ENCODE data around the gene PDE4D.
"Not testable (repeated sequence)": the region's sequence is repeated elsewhere in the genome, so short reads cannot be mapped to it uniquely, and the experiment has no call there.

The PDE4D gene

GRCh38 chr5:59471463-59471862 is 422.1 kb downstream of the PDE4D start:
- Histone ChIP-seq H3K4me3 (ENCODE audit: insufficient read length, low read depth) (no peak overlapping the region), H3K27me3 (ENCODE audit: insufficient read depth, insufficient read length) (no peaks in the 10 kb centered on the region), H3K4me1 (ENCODE audit: insufficient read depth, insufficient read length) (no peaks in the 10 kb centered on the region), H3K36me3 (ENCODE audit: insufficient read depth, insufficient read length, low read length) (no peaks in the 10 kb centered on the region), H3K9ac (ENCODE audit: insufficient read length, low read depth) (no peak overlapping the region), H3K9me3 (ENCODE audit: insufficient read depth, low read length) (no peaks in the 10 kb centered on the region)
- TF ChIP-seq ZNF274 (IDR thresholded peaks at IDR 0.05; ENCODE audit: low read depth, low read length), result no peak
- no peak for TF ChIP-seq SUZ12 (IDR thresholded peaks at IDR 0.05; ENCODE audit: extremely low read depth, insufficient read depth, insufficient read length)
- TF ChIP-seq YY1 (IDR thresholded peaks at IDR 0.05; ENCODE audit: insufficient read depth, insufficient read length), result no peak
- no peak for DNase-seq (ENCODE audit: low read depth, low spot score)

GRCh38 chr5:59467969-59468368 is 425.6 kb downstream of the PDE4D start:
- H3K4me1 ChIP-seq (ENCODE audit: insufficient read depth, insufficient read length), result no peaks in the 10 kb centered on the region
- no peak overlapping the region for H3K9ac ChIP-seq (ENCODE audit: insufficient read length, low read depth)
- no peak for DNase-seq (ENCODE audit: low read depth, low spot score)
- H3K9me3 ChIP-seq (ENCODE audit: insufficient read depth, low read length), result no peaks in the 10 kb centered on the region
- H3K27me3 ChIP-seq (ENCODE audit: insufficient read depth, insufficient read length), result no peaks in the 10 kb centered on the region
- no peaks in the 10 kb centered on the region for H3K36me3 ChIP-seq (ENCODE audit: insufficient read depth, insufficient read length, low read length)
- H3K4me3 ChIP-seq (ENCODE audit: insufficient read length, low read depth), result no peak overlapping the region
- TF ChIP-seq YY1 (IDR thresholded peaks at IDR 0.05; ENCODE audit: insufficient read depth, insufficient read length), result no peak
- TF ChIP-seq ZNF274 (IDR thresholded peaks at IDR 0.05; ENCODE audit: low read depth, low read length), result no peak
- TF ChIP-seq SUZ12 (IDR thresholded peaks at IDR 0.05; ENCODE audit: extremely low read depth, insufficient read depth, insufficient read length), result no peak

GRCh38 chr5:59466271-59466670 is 427.3 kb downstream of the PDE4D start:
- Histone ChIP-seq H3K4me1 (ENCODE audit: insufficient read depth, insufficient read length) (no peaks in the 10 kb centered on the region), H3K4me3 (ENCODE audit: insufficient read length, low read depth) (no peak overlapping the region), H3K27me3 (ENCODE audit: insufficient read depth, insufficient read length) (no peaks in the 10 kb centered on the region), H3K9ac (ENCODE audit: insufficient read length, low read depth) (no peak overlapping the region), H3K36me3 (ENCODE audit: insufficient read depth, insufficient read length, low read length) (no peaks in the 10 kb centered on the region), H3K9me3 (ENCODE audit: insufficient read depth, low read length) (no peaks in the 10 kb centered on the region)
- TF ChIP-seq YY1 (IDR thresholded peaks at IDR 0.05; ENCODE audit: insufficient read depth, insufficient read length), result no peak
- no peak for TF ChIP-seq ZNF274 (IDR thresholded peaks at IDR 0.05; ENCODE audit: low read depth, low read length)
- no peak for TF ChIP-seq SUZ12 (IDR thresholded peaks at IDR 0.05; ENCODE audit: extremely low read depth, insufficient read depth, insufficient read length)
- DNase-seq (ENCODE audit: low read depth, low spot score), result peak; percentile 9

- Histone ChIP-seq H3K4me3 (ENCODE audit: insufficient read length, low read depth) (no peak overlapping the region), H3K27me3 (ENCODE audit: insufficient read depth, insufficient read length) (no peaks in the 10 kb centered on the region), H3K9me3 (ENCODE audit: insufficient read depth, low read length) (no peaks in the 10 kb centered on the region), H3K36me3 (ENCODE audit: insufficient read depth, insufficient read length, low read length) (no peaks in the 10 kb centered on the region), H3K4me1 (ENCODE audit: insufficient read depth, insufficient read length) (no peaks in the 10 kb centered on the region), H3K9ac (ENCODE audit: insufficient read length, low read depth) (no peak overlapping the region)
- TF ChIP-seq SUZ12 (IDR thresholded peaks at IDR 0.05; ENCODE audit: extremely low read depth, insufficient read depth, insufficient read length) (no peak), ZNF274 (IDR thresholded peaks at IDR 0.05; ENCODE audit: low read depth, low read length) (no peak), YY1 (IDR thresholded peaks at IDR 0.05; ENCODE audit: insufficient read depth, insufficient read length) (no peak)
- DNase-seq (ENCODE audit: low read depth, low spot score), result no peak
Measured at GRCh38 chr5:59464969-59465368, 428.6 kb downstream of the PDE4D start.

- DNase-seq (ENCODE audit: low read depth, low spot score); H3K9ac ChIP-seq (ENCODE audit: insufficient read length, low read depth); H3K9me3 ChIP-seq (ENCODE audit: insufficient read depth, low read length); H3K4me3 ChIP-seq (ENCODE audit: insufficient read length, low read depth); H3K4me1 ChIP-seq (ENCODE audit: insufficient read depth, insufficient read length); H3K27me3 ChIP-seq (ENCODE audit: insufficient read depth, insufficient read length); H3K36me3 ChIP-seq (ENCODE audit: insufficient read depth, insufficient read length, low read length): not testable (repeated sequence)
Measured at GRCh38 chr5:59463618-59464166, 429.8 kb downstream of the PDE4D start.

- H3K9ac ChIP-seq (ENCODE audit: insufficient read length, low read depth), result no peak overlapping the region
- H3K27me3 ChIP-seq (ENCODE audit: insufficient read depth, insufficient read length), result no peaks in the 10 kb centered on the region
- TF ChIP-seq YY1 (IDR thresholded peaks at IDR 0.05; ENCODE audit: insufficient read depth, insufficient read length) (no peak), ZNF274 (IDR thresholded peaks at IDR 0.05; ENCODE audit: low read depth, low read length) (no peak), SUZ12 (IDR thresholded peaks at IDR 0.05; ENCODE audit: extremely low read depth, insufficient read depth, insufficient read length) (no peak)
- no peaks in the 10 kb centered on the region for H3K36me3 ChIP-seq (ENCODE audit: insufficient read depth, insufficient read length, low read length)
- no peaks in the 10 kb centered on the region for H3K9me3 ChIP-seq (ENCODE audit: insufficient read depth, low read length)
- no peaks in the 10 kb centered on the region for H3K4me1 ChIP-seq (ENCODE audit: insufficient read depth, insufficient read length)
- DNase-seq (ENCODE audit: low read depth, low spot score), result no peak
- no peak overlapping the region for H3K4me3 ChIP-seq (ENCODE audit: insufficient read length, low read depth)
Measured at GRCh38 chr5:59462956-59463355, 430.6 kb downstream of the PDE4D start.

- H3K27me3 ChIP-seq (ENCODE audit: insufficient read depth, insufficient read length), result no peaks in the 10 kb centered on the region
- H3K4me1 ChIP-seq (ENCODE audit: insufficient read depth, insufficient read length), result no peaks in the 10 kb centered on the region
- H3K36me3 ChIP-seq (ENCODE audit: insufficient read depth, insufficient read length, low read length), result no peaks in the 10 kb centered on the region
- H3K4me3 ChIP-seq (ENCODE audit: insufficient read length, low read depth), result no peak overlapping the region
- DNase-seq (ENCODE audit: low read depth, low spot score), result no peak
- TF ChIP-seq ZNF274 (IDR thresholded peaks at IDR 0.05; ENCODE audit: low read depth, low read length) (no peak), YY1 (IDR thresholded peaks at IDR 0.05; ENCODE audit: insufficient read depth, insufficient read length) (no peak), SUZ12 (IDR thresholded peaks at IDR 0.05; ENCODE audit: extremely low read depth, insufficient read depth, insufficient read length) (no peak)
- no peak overlapping the region for H3K9ac ChIP-seq (ENCODE audit: insufficient read length, low read depth)
- H3K9me3 ChIP-seq (ENCODE audit: insufficient read depth, low read length), result no peaks in the 10 kb centered on the region
Measured at GRCh38 chr5:59460368-59461153, 433.0 kb downstream of the PDE4D start.

Data from NT2/D1 (cell line).